ENCODE results near the gene ZNRF4.

The ZNRF4 gene

GRCh38 chr19:5420953-5421352, 34.3 kb upstream of the ZNRF4 start:
- Histone ChIP-seq H3K9ac (ENCODE audit: low read depth, low read length, poor library complexity, severe bottlenecking) (no peak overlapping the region), H2AFZ (ENCODE audit: low read length) (no peak overlapping the region), H3K36me3 (ENCODE audit: insufficient read depth, low read length) (no peaks in the 10 kb centered on the region), H3K4me3 (ENCODE audit: low read length, poor library complexity, severe bottlenecking) (no peak overlapping the region), H3K9me3 (ENCODE audit: insufficient read depth, low read depth, low read length) (no peaks in the 10 kb centered on the region), H3K4me2 (ENCODE audit: low read depth, low read length, poor library complexity, severe bottlenecking) (no peak overlapping the region), H3K79me2 (ENCODE audit: insufficient read depth, low read length) (no peaks in the 10 kb centered on the region), H3K27me3 (ENCODE audit: insufficient read depth, low read length, poor library complexity, severe bottlenecking) (no peaks in the 10 kb centered on the region), H4K20me1 (ENCODE audit: insufficient read depth, low read length, poor library complexity, severe bottlenecking) (no peaks in the 10 kb centered on the region), H3F3A (ENCODE audit: low read depth) (no peaks in the 10 kb centered on the region), H3K4me1 (ENCODE audit: insufficient read depth, low read length, poor library complexity, severe bottlenecking) (no peaks in the 10 kb centered on the region), H3K9me2 (replicated peaks; ENCODE audit: low read depth, low read length) (no peaks in the 10 kb centered on the region)
- TF ChIP-seq EZH2phosphoT487 (IDR thresholded peaks at IDR 0.05; ENCODE audit: borderline replicate concordance) (no peak), CTCF (conservative IDR thresholded peaks at IDR 0.05; ENCODE audit: low read length) (no peak)

- TF ChIP-seq EZH2phosphoT487 (IDR thresholded peaks at IDR 0.05; ENCODE audit: borderline replicate concordance): no peak
- TF ChIP-seq CTCF (conservative IDR thresholded peaks at IDR 0.05; ENCODE audit: low read length): no peak
- H2AFZ ChIP-seq (ENCODE audit: low read length): no peak overlapping the region
- H3F3A ChIP-seq (ENCODE audit: low read depth): no peaks in the 10 kb centered on the region
- no peaks in the 10 kb centered on the region for H3K9me3 ChIP-seq (ENCODE audit: insufficient read depth, low read depth, low read length)
- H3K79me2 ChIP-seq (ENCODE audit: insufficient read depth, low read length): no peaks in the 10 kb centered on the region
- no peaks in the 10 kb centered on the region for H3K9me2 ChIP-seq (replicated peaks; ENCODE audit: low read depth, low read length)
- H3K9ac ChIP-seq (ENCODE audit: low read depth, low read length, poor library complexity, severe bottlenecking): no peak overlapping the region
- H3K4me2 ChIP-seq (ENCODE audit: low read depth, low read length, poor library complexity, severe bottlenecking): no peak overlapping the region
- H3K4me1 ChIP-seq (ENCODE audit: insufficient read depth, low read length, poor library complexity, severe bottlenecking): no peaks in the 10 kb centered on the region
- H3K4me3 ChIP-seq (ENCODE audit: low read length, poor library complexity, severe bottlenecking): no peak overlapping the region
- H3K27me3 ChIP-seq (ENCODE audit: insufficient read depth, low read length, poor library complexity, severe bottlenecking): no peaks in the 10 kb centered on the region
- H4K20me1 ChIP-seq (ENCODE audit: insufficient read depth, low read length, poor library complexity, severe bottlenecking): no peaks in the 10 kb centered on the region
- H3K36me3 ChIP-seq (ENCODE audit: insufficient read depth, low read length): no peaks in the 10 kb centered on the region
These were observed 31.6 kb upstream of the ZNRF4 start for GRCh38 chr19:5423567-5424125.

- H3K79me2 ChIP-seq (ENCODE audit: insufficient read depth, low read length): no peaks in the 10 kb centered on the region
- H3K9me2 ChIP-seq (replicated peaks; ENCODE audit: low read depth, low read length): no peaks in the 10 kb centered on the region
- no peak overlapping the region for H3K4me2 ChIP-seq (ENCODE audit: low read depth, low read length, poor library complexity, severe bottlenecking)
- H3K9ac ChIP-seq (ENCODE audit: low read depth, low read length, poor library complexity, severe bottlenecking): no peak overlapping the region
- H3F3A ChIP-seq (ENCODE audit: low read depth): no peaks in the 10 kb centered on the region
- H2AFZ ChIP-seq (ENCODE audit: low read length): no peak overlapping the region
- no peaks in the 10 kb centered on the region for H3K4me1 ChIP-seq (ENCODE audit: insufficient read depth, low read length, poor library complexity, severe bottlenecking)
- H3K9me3 ChIP-seq (ENCODE audit: insufficient read depth, low read depth, low read length): no peaks in the 10 kb centered on the region
- TF ChIP-seq EZH2phosphoT487 (IDR thresholded peaks at IDR 0.05; ENCODE audit: borderline replicate concordance): no peak
- TF ChIP-seq CTCF (conservative IDR thresholded peaks at IDR 0.05; ENCODE audit: low read length): no peak
- no peaks in the 10 kb centered on the region for H3K27me3 ChIP-seq (ENCODE audit: insufficient read depth, low read length, poor library complexity, severe bottlenecking)
- no peak overlapping the region for H3K4me3 ChIP-seq (ENCODE audit: low read length, poor library complexity, severe bottlenecking)
- no peaks in the 10 kb centered on the region for H4K20me1 ChIP-seq (ENCODE audit: insufficient read depth, low read length, poor library complexity, severe bottlenecking)
- no peaks in the 10 kb centered on the region for H3K36me3 ChIP-seq (ENCODE audit: insufficient read depth, low read length)
These were observed 30.8 kb upstream of the ZNRF4 start for GRCh38 chr19:5424192-5424973.
